Fibroblast of lung (primary cell): Measurements from ENCODE around the gene CHKA. TPM values are rescaled to one million over a fixed set of nuclear protein-coding genes. Genes with fewer than 3 reads are reported as not detected.

Experiments
- DNase-seq, 2 donors: peaks; one replicate each; pipeline versions ENCODE4 v3.0.0 to v3.0.0-alpha.2; 2010; ENCODE audit warnings: low read depth in 2 of 2
- H2AFZ ChIP-seq: 2 replicates; pipeline ENCODE4 v1.5.1; 2012; ENCODE audit warnings: low read length, control low read depth, inconsistent platforms
- H3K27ac ChIP-seq: 2 replicates; pipeline ENCODE4 v1.5.1; 2011; ENCODE audit warnings: low read length, control low read depth; ENCODE audit not compliant: insufficient read depth
- H3K27me3 ChIP-seq: 2 replicates; pipeline ENCODE4 v1.5.1; 2011; ENCODE audit warnings: mild to moderate bottlenecking, low read length; ENCODE audit not compliant: control insufficient read depth, insufficient read depth
- H3K36me3 ChIP-seq: 2 replicates; pipeline ENCODE4 v1.5.1; 2011; ENCODE audit warnings: low read length; ENCODE audit not compliant: control insufficient read depth, insufficient read depth
- H3K4me1 ChIP-seq: 2 replicates; pipeline ENCODE4 v1.5.1; 2011; ENCODE audit warnings: low read length; ENCODE audit not compliant: control insufficient read depth, insufficient read depth; ENCODE audit errors: extremely low read depth
- H3K4me2 ChIP-seq: 2 replicates; pipeline ENCODE4 v1.5.1; 2011; ENCODE audit warnings: low read length, control low read depth; ENCODE audit not compliant: insufficient read depth; ENCODE audit errors: extremely low read depth
- H3K4me3 ChIP-seq, 4 experiments: fragments of 200-600 bp in 1 of 4; sonication (generic) in 1 of 4; replicated peaks in 1 of 4; 2 replicates each; pipeline ENCODE4 v1.5.1; 2011 to 2016; ENCODE audit warnings: low read length in 4 of 4, low read depth in 3 of 4, mild to moderate bottlenecking in 3 of 4, control low read depth in 2 of 4, inconsistent platforms in 1 of 4, mixed read lengths in 1 of 4; ENCODE audit not compliant: insufficient read depth in 1 of 4; ENCODE audit errors: control extremely low read depth in 1 of 4
- H3K79me2 ChIP-seq: 2 replicates; pipeline ENCODE4 v1.5.1; 2012; ENCODE audit warnings: mild to moderate bottlenecking, low read length, inconsistent platforms; ENCODE audit not compliant: control insufficient read depth, insufficient read depth
- H3K9ac ChIP-seq: 2 replicates; pipeline ENCODE4 v1.5.1; 2011; ENCODE audit warnings: mild to moderate bottlenecking, low read length, control low read depth; ENCODE audit not compliant: insufficient read depth
- H3K9me3 ChIP-seq: 2 replicates; pipeline ENCODE4 v1.5.1; 2012; ENCODE audit warnings: low read depth, low read length; ENCODE audit not compliant: control insufficient read depth, insufficient read depth
- H4K20me1 ChIP-seq: 2 replicates; pipeline ENCODE4 v1.5.1; 2011; ENCODE audit warnings: low read length; ENCODE audit not compliant: control insufficient read depth, insufficient read depth; ENCODE audit errors: extremely low read depth
- EZH2 ChIP-seq: IDR thresholded peaks from 2 replicates; pipeline ENCODE4 v1.5.1; 2012; ENCODE audit warnings: low read length, control low read depth, mild to moderate bottlenecking; ENCODE audit errors: missing control alignments
- polyA plus RNA-seq, 2 donors: library from polyadenylated mRNA; depleted of rRNA in 1 of 2; stranded (reverse) in 1 of 2; unstranded in 1 of 2; fragments of >200 nt; gene quantifications; 2 replicates each; pipeline ENCODE4 v1.2.1, GENCODE V29; 2011 to 2012; ENCODE audit warnings: missing spikeins in 1 of 2
- total RNA-seq: library from RNA; depleted of rRNA; stranded (reverse); fragments of >200 nt; gene quantifications from 2 replicates; pipeline ENCODE4 v1.2.1, GENCODE V29; 2014
- TF ChIP-seq, protein P1 (sequence below), 2 donors: IDR thresholded peaks in 1 of 2; conservative IDR thresholded peaks in 1 of 2; 1 replicate in 1 of 2; 2 replicates in 1 of 2; pipeline ENCODE4 v1.5.1; 2011 to 2012; ENCODE audit warnings: low read length in 2 of 2, control low read depth in 1 of 2, inconsistent platforms in 1 of 2, low read depth in 1 of 2, mild to moderate bottlenecking in 1 of 2

The CHKA gene
- total and polyA plus RNA-seq, 2 donors (not counting 1 experiment from before 2014, with no cell fraction given), result 7.2 to 8.4 TPM

DNA sequence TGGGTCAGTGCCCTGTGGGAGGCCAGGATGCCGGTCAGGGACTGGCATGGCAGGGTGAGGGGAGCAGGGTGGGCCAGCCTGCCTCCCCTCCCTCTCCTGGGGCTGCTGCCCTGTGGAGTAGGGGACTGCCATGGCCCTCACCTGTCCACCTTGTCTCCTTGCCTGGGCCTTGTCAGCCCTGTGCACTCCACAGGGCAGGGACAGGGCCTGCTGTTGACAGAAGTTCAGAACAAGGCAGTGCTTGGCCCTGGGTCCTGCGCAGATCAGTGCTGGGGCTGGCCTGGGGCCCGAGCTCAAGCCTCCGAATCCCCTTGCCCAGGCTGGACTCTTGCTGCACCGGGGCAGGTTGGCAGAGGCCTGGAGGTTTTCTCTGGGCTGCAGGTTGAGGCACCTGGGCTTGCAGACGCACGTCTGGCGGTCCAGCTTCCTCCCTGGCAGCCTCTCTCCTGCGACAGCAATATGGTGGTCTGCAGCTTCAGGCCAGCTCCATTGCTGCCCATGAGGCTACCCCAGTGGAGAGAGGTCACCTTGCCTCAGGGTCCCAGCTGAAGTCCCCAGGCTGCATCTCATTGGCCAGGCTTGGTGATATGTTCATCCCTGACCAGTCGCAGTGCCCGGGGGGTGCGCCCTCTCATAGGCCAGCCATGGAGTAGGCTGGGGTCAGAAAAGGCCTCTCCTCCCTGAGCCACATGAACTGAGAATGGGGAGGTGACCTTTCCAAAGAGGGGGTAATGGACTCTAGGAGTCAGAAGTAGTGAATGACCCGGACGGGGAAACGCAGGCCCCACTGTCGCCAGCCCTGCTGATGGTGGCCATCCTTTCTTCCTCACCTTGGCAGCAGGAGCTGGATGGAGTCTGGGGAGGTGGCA lies 21.5 kb upstream of the CHKA start:
- H3K27me3 ChIP-seq, result no peaks in the 10 kb centered on the region
- no peaks in the 10 kb centered on the region for H3K9me3 ChIP-seq
- H3K36me3 ChIP-seq, result no peaks in the 10 kb centered on the region
- no peak overlapping the region for H3K4me3 ChIP-seq
- no peaks in the 10 kb centered on the region for H3K4me1 ChIP-seq
- H3K27ac ChIP-seq, result no peak overlapping the region
- no peaks in the 10 kb centered on the region for H3K79me2 ChIP-seq
- no peak overlapping the region for H3K4me2 ChIP-seq
- no peak for TF ChIP-seq EZH2
- TF ChIP-seq, protein P1, sequence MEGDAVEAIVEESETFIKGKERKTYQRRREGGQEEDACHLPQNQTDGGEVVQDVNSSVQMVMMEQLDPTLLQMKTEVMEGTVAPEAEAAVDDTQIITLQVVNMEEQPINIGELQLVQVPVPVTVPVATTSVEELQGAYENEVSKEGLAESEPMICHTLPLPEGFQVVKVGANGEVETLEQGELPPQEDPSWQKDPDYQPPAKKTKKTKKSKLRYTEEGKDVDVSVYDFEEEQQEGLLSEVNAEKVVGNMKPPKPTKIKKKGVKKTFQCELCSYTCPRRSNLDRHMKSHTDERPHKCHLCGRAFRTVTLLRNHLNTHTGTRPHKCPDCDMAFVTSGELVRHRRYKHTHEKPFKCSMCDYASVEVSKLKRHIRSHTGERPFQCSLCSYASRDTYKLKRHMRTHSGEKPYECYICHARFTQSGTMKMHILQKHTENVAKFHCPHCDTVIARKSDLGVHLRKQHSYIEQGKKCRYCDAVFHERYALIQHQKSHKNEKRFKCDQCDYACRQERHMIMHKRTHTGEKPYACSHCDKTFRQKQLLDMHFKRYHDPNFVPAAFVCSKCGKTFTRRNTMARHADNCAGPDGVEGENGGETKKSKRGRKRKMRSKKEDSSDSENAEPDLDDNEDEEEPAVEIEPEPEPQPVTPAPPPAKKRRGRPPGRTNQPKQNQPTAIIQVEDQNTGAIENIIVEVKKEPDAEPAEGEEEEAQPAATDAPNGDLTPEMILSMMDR (conservative IDR thresholded peaks at IDR 0.05 in 1 of 2, IDR thresholded peaks at IDR 0.05 in 1 of 2; ENCODE audit: low read depth in 1 of 2, low read length in 2 of 2), result no peak
- no peak overlapping the region for H2AFZ ChIP-seq
- no peak for DNase-seq
- no peak overlapping the region for H3K9ac ChIP-seq
- no peaks in the 10 kb centered on the region for H4K20me1 ChIP-seq

DNA sequence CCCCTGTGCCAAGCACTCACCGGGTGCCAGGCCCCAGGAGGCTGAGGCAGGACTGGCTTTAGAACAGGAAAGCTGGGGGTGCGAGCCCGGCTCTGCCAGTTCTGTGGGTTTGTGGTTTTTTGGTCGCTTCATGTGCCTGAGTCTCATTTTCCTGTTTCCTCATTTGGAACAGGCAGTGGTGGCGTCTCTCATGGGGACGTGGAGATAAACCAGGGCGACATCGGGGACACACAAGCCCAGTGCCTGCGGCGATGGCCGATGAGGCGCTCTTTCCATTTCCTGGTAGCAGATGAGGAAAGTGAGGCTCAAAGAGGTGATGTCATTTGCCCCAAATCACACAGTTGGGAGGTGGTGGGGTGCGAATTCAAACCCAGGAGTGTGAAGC lies 20.8 kb upstream of the CHKA start:
- Histone ChIP-seq H3K36me3 (no peaks in the 10 kb centered on the region), H4K20me1 (no peaks in the 10 kb centered on the region), H3K9ac (no peak overlapping the region), H3K4me3 (no peak overlapping the region), H3K27ac (no peak overlapping the region), H2AFZ (no peak overlapping the region), H3K79me2 (no peaks in the 10 kb centered on the region), H3K4me2 (no peak overlapping the region), H3K9me3 (no peaks in the 10 kb centered on the region), H3K27me3 (no peaks in the 10 kb centered on the region), H3K4me1 (no peaks in the 10 kb centered on the region)
- no peak for TF ChIP-seq EZH2
- TF ChIP-seq, protein P1 (conservative IDR thresholded peaks at IDR 0.05 in 1 of 2, IDR thresholded peaks at IDR 0.05 in 1 of 2; ENCODE audit: low read depth in 1 of 2, low read length in 2 of 2), result no peak
- DNase-seq, result no peak

DNA sequence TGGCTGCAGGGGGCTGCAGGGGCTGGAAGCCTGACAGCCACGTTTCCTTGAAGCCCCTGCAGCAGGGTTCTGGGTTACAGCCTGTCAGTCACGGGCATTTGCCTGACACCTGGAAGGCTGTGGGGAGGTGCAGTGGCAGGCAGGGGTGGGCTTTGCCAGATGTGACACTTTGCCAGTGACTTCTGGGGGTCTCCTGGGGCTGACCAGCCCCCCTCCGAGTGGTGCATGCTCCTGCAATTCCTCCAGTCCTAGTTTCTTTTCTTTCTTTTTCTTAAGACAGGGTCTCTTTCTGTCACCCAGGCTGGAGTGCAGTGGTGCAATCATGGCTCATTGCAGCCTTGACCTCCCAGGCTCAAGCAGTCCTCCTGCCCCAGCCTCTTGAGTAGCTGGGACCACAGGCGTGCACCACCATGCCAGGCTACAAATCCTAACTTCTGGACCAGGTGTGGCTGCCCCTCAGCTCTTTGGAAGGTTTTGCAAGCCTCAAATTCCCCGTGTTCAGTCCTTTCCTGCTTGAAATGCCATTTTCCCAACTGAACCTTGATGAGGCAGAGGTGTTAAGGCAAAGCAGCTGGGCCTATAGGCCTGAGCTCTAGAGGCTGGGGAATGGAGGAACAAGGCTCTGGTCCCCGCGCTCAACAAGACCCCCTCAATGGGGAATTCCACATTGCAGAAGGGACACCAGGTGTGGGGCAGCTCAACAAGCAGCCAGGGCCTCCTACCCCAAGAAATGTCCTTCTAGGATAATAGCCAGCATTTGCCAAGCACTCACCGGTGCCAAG lies 20.2 kb upstream of the CHKA start:
- no peak for DNase-seq
- Histone ChIP-seq H3K27me3 (no peaks in the 10 kb centered on the region), H3K27ac (no peak overlapping the region), H3K79me2 (no peaks in the 10 kb centered on the region), H4K20me1 (no peaks in the 10 kb centered on the region), H3K4me1 (no peaks in the 10 kb centered on the region), H2AFZ (no peak overlapping the region), H3K9me3 (no peaks in the 10 kb centered on the region), H3K4me2 (no peak overlapping the region), H3K4me3 (no peak overlapping the region), H3K9ac (no peak overlapping the region), H3K36me3 (no peaks in the 10 kb centered on the region)
- TF ChIP-seq EZH2, result no peak
- TF ChIP-seq, protein P1 (conservative IDR thresholded peaks at IDR 0.05 in 1 of 2, IDR thresholded peaks at IDR 0.05 in 1 of 2; ENCODE audit: low read depth in 1 of 2, low read length in 2 of 2), result no peak
